HG03558 (cell line): ENCODE data around the gene SPATA19.
"Not testable (repeated sequence)": the region's sequence is repeated elsewhere in the genome, so short reads cannot be mapped to it uniquely, and the experiment has no call there.

Source experiments
- ATAC-seq: cut with Tn5 transposase; IDR thresholded peaks from one replicate; pipeline ENCODE4 v1.9.1; 2021; ENCODE audit warnings: moderate number of reproducible peaks; ENCODE audit not compliant: unreplicated experiment; ENCODE audit errors: extremely low read depth

The SPATA19 gene

DNA sequence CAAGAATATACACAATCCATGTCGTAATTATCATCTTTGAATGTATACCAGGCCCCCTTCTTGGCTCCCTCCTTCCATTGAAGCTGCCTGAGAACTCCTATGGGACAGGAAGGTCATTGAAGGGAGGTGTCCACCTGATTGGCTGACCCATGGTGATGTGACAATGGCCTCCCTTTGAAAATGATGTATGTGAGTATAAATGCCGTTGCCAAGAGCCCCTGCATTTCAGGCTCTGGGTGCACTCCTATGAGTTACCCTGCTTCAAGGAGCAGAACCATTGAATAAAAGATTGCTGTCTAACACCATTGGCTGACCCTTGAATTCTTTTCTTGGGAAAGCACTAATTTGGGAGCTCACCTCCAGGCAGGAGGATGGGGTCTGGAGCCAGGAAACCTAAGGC, at the start of gene SPATA19:
TSS of gene SPATA19 (minus strand) at position 101 of the 400 bp plus-strand sequence. CDS start at position 34, 67 bp downstream.
- ATAC-seq: no peak

GRCh38 chr11:133895061-133895479, 49.8 kb upstream of the SPATA19 start:
- ATAC-seq: no peak

GRCh38 chr11:133893381-133893780, 48.1 kb upstream of the SPATA19 start:
- ATAC-seq: no peak

- ATAC-seq: no peak
These were observed 47.5 kb upstream of the SPATA19 start for GRCh38 chr11:133892584-133893380.

DNA sequence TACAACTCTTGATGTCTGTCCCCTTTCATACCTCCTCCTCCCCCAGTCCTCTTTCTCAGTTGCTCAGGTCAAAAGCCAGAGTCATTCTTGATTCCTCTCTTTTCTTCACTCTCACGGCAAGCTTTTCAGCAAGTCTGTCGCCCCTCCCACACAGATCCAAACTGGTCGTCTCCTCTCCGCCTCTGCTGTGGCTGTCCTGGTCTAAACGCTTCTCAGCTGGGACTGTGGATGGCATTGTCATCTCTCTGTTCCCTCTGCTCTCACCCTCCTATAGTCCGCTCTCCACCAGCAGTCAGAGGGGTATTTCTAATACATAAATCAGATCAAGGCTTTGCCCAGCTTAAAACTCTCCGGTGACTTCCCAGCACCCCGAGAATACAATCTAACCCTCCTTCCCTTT, 46.8 kb upstream of the SPATA19 start:
- ATAC-seq: no peak

- ATAC-seq: no peak
These were observed 44.6 kb upstream of the SPATA19 start for GRCh38 chr11:133889893-133890292.

DNA sequence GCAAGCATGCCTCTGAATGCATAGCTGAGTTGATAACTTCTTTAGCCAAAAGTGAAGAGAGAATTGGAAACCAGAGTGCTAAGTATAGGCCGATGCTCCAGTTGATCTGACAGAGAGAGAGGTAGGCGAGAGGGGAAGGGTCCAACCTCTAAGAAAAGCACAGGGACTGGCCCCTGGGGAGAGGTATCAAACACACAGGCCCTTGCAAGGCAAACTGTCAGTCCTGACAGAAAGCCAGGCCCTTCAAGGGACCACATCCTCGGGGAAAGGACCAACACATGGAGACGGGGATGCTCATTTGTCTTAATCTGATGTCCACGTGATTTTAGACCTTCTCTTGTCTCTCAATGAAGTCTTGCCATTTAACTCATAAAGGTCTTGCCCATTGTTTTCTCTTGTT, 43.9 kb upstream of the SPATA19 start:
- no peak for ATAC-seq

DNA sequence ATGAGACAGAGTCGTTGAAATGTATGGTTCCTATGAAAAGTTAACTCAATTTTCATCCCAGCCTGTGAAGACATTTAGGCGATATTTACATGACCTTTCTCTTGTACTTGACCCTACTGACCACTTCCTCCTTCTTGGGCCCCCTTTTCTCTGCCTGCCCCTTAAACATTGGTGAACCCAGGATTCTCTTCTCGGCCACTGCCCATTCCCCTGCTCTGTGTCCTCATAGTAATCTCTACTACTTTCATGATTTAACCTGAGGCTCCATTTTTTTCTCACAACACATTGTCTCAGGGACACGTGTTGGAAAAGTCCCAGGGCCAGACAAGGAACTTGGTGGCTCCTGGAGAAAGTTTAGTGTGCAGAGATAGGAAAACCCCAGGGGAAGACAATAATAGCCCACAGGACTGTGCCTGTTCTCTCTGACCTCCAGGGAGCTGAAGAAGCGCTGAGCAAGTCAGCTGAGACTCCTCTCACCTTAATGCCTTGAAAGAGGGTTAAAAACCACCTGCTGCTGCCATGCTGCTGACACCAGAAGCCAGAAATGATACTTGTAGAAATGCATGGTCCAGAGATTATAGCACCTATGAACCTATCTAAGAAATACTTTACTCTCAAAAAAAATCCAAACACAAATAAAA, 42.5 kb upstream of the SPATA19 start:
- no peak for ATAC-seq

- ATAC-seq: no peak
These were observed 40.7 kb upstream of the SPATA19 start for GRCh38 chr11:133886029-133886428.

- no peak for ATAC-seq
These were observed 26.8 kb upstream of the SPATA19 start for GRCh38 chr11:133872160-133872559.

DNA sequence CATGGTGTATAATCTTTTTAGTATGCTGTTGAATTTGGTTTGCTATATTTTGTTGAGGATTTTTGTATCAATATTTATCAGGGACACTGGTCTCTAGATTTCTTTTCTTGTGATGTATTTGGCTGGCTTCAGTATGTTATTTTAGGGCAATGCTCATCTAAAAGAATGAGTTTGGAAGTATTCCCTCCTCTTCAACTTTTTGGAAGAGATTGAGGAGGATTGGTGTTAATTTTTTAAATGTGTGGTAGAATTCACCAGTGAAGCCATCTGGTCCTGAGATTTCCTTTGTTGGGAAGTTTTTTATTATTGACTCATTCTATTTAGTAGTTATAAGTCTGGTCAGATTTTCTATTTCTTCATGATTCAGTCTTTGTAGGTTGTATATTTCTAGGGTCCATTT, 22.1 kb upstream of the SPATA19 start:
- no peak for ATAC-seq

GRCh38 chr11:133865466-133865865, 20.2 kb upstream of the SPATA19 start:
- ATAC-seq: no peak

GRCh38 chr11:133864756-133865155, 19.4 kb upstream of the SPATA19 start:
- ATAC-seq: no peak

GRCh38 chr11:133860151-133860550, 14.8 kb upstream of the SPATA19 start:
- ATAC-seq: no peak

DNA sequence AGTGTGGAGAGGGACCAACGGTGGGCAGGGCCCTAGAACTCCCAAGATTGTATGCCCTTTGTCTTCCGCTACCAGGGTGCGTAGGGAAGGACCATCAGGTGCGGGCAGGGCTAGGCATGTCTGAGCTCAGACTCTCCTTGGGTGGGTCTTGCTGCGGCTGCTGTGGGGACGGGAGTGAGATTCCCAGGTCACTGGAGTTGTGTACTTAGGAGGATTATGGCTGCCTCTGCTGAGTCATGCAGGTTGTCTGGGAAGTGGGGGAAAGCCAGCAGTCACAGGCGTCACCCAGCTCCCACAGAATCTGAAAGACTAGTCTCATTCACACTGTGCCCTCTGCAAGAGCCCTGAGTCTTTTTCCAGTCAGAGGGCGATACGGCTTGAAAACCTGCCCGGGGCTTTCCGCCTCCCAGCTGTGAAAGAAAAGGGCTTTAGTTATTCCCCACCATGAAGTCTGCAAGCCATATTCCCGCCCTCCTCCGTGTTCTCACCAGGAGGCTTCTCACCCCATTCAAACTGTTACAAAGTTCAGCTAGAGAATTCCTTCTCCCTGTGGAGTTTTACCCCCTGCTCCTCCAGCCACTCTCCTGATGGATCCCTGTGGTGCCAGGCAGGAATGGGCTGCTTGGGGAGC, 9.1 kb upstream of the SPATA19 start:
- not testable (repeated sequence) for ATAC-seq

- ATAC-seq: no peak
These were observed 1.1 kb downstream of the SPATA19 start for GRCh38 chr11:133844217-133844616.

GRCh38 chr11:133843454-133843987, 1.8 kb downstream of the SPATA19 start:
- ATAC-seq: no peak

DNA sequence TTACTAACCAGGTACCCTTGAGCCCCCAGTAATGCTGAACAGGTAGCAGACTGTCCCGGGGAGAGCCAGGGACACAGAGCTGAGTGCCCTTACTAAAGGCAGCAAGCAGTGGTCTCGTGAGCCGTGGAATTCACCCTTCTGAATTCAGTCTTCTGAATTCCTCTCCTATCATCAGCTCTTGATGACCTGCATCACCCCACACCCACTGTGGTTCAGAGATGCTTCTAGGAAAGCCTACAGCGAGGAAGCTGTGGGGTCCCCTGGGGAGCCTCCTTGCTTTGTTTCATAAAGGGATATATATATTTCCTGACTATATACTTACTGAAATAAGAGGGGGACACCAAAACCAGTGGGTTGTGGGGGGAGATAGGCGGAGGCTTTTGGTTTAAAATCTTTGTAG, 2.6 kb downstream of the SPATA19 start:
- no peak for ATAC-seq

DNA sequence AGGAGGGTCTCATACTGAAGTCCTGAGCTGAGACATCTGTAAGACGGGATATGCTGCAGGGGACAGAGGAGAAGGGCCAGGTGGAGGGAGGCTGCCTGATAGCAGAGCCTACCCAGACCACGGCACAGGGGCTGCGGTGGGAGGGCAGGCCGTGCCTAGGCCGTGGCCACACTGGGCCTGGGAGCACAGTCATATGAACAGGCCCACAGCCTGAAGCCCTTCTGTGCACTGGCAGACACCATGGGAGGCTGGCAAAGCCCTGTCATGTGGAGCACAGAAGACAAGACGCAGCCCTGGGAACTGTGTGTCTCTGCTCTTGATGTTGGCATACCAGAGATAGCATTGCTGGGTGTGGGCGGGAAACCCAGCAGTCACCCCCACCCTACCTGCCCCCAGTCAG, 3.3 kb downstream of the SPATA19 start:
- ATAC-seq: no peak

- ATAC-seq: no peak
These were observed 3.9 kb downstream of the SPATA19 start for GRCh38 chr11:133841279-133842043.
